ENCODE results near the gene ZFYVE16.

Gene ZFYVE16

GRCh38 chr5:80406980-80407734 lies 707 bp upstream of the ZFYVE16 start:
- TF ChIP-seq EZH2phosphoT487 (IDR thresholded peaks at IDR 0.05; ENCODE audit: low read length) (no peak), EZH2 (optimal IDR thresholded peaks at IDR 0.05; ENCODE audit: low read depth, low read length) (no peak), CTCF (IDR thresholded peaks at IDR 0.05; ENCODE audit: low read length) (no peak)
- Histone ChIP-seq H3K4me3 (ENCODE audit: low read length) (peak overlapping the region; percentile 88), H3K4me1 (ENCODE audit: low read length) (peaks cover 6% of the 10 kb centered on the region; the same call in 1 of the 2 replicates), H3K9ac (ENCODE audit: low read length) (peak overlapping the region; percentile 80), H3K36me3 (replicated peaks; ENCODE audit: insufficient read depth, low read length) (no peaks in the 10 kb centered on the region), H3K27me3 (replicated peaks; ENCODE audit: insufficient read depth, low read length) (no peaks in the 10 kb centered on the region), H3K9me3 (replicated peaks; ENCODE audit: insufficient read depth, low read length) (no peaks in the 10 kb centered on the region), H4K20me1 (ENCODE audit: insufficient read depth, low read length) (no peaks in the 10 kb centered on the region), H3K27ac (ENCODE audit: low read length) (peak overlapping the region; percentile 86), H2AFZ (ENCODE audit: low read length) (peak overlapping the region; percentile 64), H3K9me2 (replicated peaks; ENCODE audit: insufficient read depth, low read length) (no peaks in the 10 kb centered on the region), H3K4me2 (ENCODE audit: low read depth, low read length) (peak overlapping the region; percentile 66), H3K79me2 (ENCODE audit: low read length) (peaks cover 35% of the 10 kb centered on the region), H3F3A (ENCODE audit: insufficient read depth, low read length) (peaks cover 8% of the 10 kb centered on the region; the same call in 1 of the 2 replicates)
- peak; percentile 36 for DNase-seq

- peak overlapping the region; percentile 86; the same call in 1 of the 2 replicates for H3K27ac ChIP-seq (ENCODE audit: low read length)
These were observed 861 bp downstream of the ZFYVE16 start for GRCh38 chr5:80408484-80409366.

More at GRCh38 chr5:80408484-80409366, 861 bp downstream of the ZFYVE16 start:
- Histone ChIP-seq H3K4me2 (ENCODE audit: low read depth, low read length) (peak overlapping the region; percentile 66), H3K79me2 (ENCODE audit: low read length) (peaks cover 37% of the 10 kb centered on the region), H3K4me3 (ENCODE audit: low read length) (peak overlapping the region; percentile 88), H3K9ac (ENCODE audit: low read length) (peak overlapping the region; percentile 80), H2AFZ (ENCODE audit: low read length) (peak overlapping the region; percentile 64), H3K4me1 (ENCODE audit: low read length) (peaks cover 6% of the 10 kb centered on the region; the same call in 1 of the 2 replicates), H3K36me3 (replicated peaks; ENCODE audit: insufficient read depth, low read length) (no peaks in the 10 kb centered on the region), H4K20me1 (ENCODE audit: insufficient read depth, low read length) (no peaks in the 10 kb centered on the region), H3K9me2 (replicated peaks; ENCODE audit: insufficient read depth, low read length) (no peaks in the 10 kb centered on the region), H3F3A (ENCODE audit: insufficient read depth, low read length) (peaks cover 8% of the 10 kb centered on the region; the same call in 1 of the 2 replicates), H3K9me3 (replicated peaks; ENCODE audit: insufficient read depth, low read length) (no peaks in the 10 kb centered on the region), H3K27me3 (replicated peaks; ENCODE audit: insufficient read depth, low read length) (no peaks in the 10 kb centered on the region)
- TF ChIP-seq EZH2 (optimal IDR thresholded peaks at IDR 0.05; ENCODE audit: low read depth, low read length) (no peak), CTCF (IDR thresholded peaks at IDR 0.05; ENCODE audit: low read length) (no peak), EZH2phosphoT487 (IDR thresholded peaks at IDR 0.05; ENCODE audit: low read length) (no peak)
- peak; percentile 33 for DNase-seq

Measured in MM.1S (cell line).